H9 (cell line): ENCODE measurements around the gene RASGRF2. TPM values are rescaled to one million over a fixed set of nuclear protein-coding genes. Genes with fewer than 3 reads are reported as not detected.

Experiments
- DNase-seq: peaks from one replicate; pipeline ENCODE4 v3.0.0-alpha.2; 2017
- H2AFZ ChIP-seq: one replicate; pipeline ENCODE4 v1.6.1; 2013; ENCODE audit warnings: mild to moderate bottlenecking, low read length, control low read depth, moderate library complexity
- H2AK5ac ChIP-seq: 2 replicates; pipeline ENCODE4 v1.6.1; 2013; ENCODE audit warnings: low read length, control low read depth, mixed read lengths; ENCODE audit not compliant: insufficient read length
- H2BK120ac ChIP-seq: one replicate; pipeline ENCODE4 v1.6.1; 2013; ENCODE audit warnings: low read depth, mild to moderate bottlenecking, low read length, control low read depth, inconsistent platforms; ENCODE audit not compliant: poor library complexity, severe bottlenecking
- H2BK12ac ChIP-seq: 2 replicates; pipeline ENCODE4 v1.6.1; 2013; ENCODE audit warnings: low read length, control low read depth, mixed read lengths, low read depth; ENCODE audit not compliant: insufficient read length
- H2BK15ac ChIP-seq: 2 replicates; pipeline ENCODE4 v1.6.1; 2013; ENCODE audit warnings: low read depth, low read length, control low read depth
- H2BK20ac ChIP-seq: one replicate; pipeline ENCODE4 v1.6.1; 2013; ENCODE audit warnings: low read depth, mild to moderate bottlenecking, low read length, control low read depth, inconsistent platforms; ENCODE audit not compliant: poor library complexity, severe bottlenecking
- H2BK5ac ChIP-seq: 2 replicates; pipeline ENCODE4 v1.6.1; 2013; ENCODE audit warnings: low read length, control low read depth, mixed read lengths; ENCODE audit not compliant: insufficient read length
- H3K14ac ChIP-seq: 2 replicates; pipeline ENCODE4 v1.6.1; 2013; ENCODE audit warnings: low read length, control low read depth; ENCODE audit not compliant: insufficient read depth
- H3K18ac ChIP-seq: 2 replicates; pipeline ENCODE4 v1.6.1; 2013; ENCODE audit warnings: low read depth, mild to moderate bottlenecking, mixed read lengths, low read length, control low read depth; ENCODE audit not compliant: insufficient read length
- H3K23ac ChIP-seq: 2 replicates; pipeline ENCODE4 v1.6.1; 2013; ENCODE audit warnings: low read length, control low read depth, mixed read lengths, low read depth; ENCODE audit not compliant: insufficient read length
- H3K23me2 ChIP-seq: 2 replicates; pipeline ENCODE4 v1.6.1; 2013; ENCODE audit warnings: low read depth, mild to moderate bottlenecking, mixed read lengths, low read length, control low read depth; ENCODE audit not compliant: insufficient read length, poor library complexity, severe bottlenecking
- H3K27ac ChIP-seq: 2 replicates; pipeline ENCODE4 v1.5.1; 2013; ENCODE audit warnings: low read length, control low read depth, mixed read lengths, low read depth; ENCODE audit not compliant: insufficient read length
- H3K27me3 ChIP-seq: 2 replicates; pipeline ENCODE4 v1.6.1; 2013; ENCODE audit warnings: low read length, control low read depth, inconsistent platforms; ENCODE audit not compliant: insufficient read depth
- H3K4ac ChIP-seq: 2 replicates; pipeline ENCODE4 v1.6.1; 2013; ENCODE audit warnings: low read depth, mild to moderate bottlenecking, control low read depth, inconsistent platforms, low read length, moderate library complexity
- H3K4me1 ChIP-seq: 2 replicates; pipeline ENCODE4 v1.6.1; 2013; ENCODE audit warnings: low read length, control low read depth, inconsistent platforms; ENCODE audit not compliant: insufficient read depth
- H3K4me2 ChIP-seq: 2 replicates; pipeline ENCODE4 v1.6.1; 2013; ENCODE audit warnings: low read length, control low read depth, mixed read lengths; ENCODE audit not compliant: insufficient read length, insufficient read depth
- H3K56ac ChIP-seq: 2 replicates; pipeline ENCODE4 v1.6.1; 2013; ENCODE audit warnings: low read depth, mild to moderate bottlenecking, mixed read lengths, low read length, control low read depth; ENCODE audit not compliant: insufficient read length
- H3K79me1 ChIP-seq: 2 replicates; pipeline ENCODE4 v1.6.1; 2013; ENCODE audit warnings: low read depth, mild to moderate bottlenecking, moderate library complexity, low read length, control low read depth, inconsistent platforms; ENCODE audit not compliant: insufficient read depth, poor library complexity, severe bottlenecking
- H3K79me2 ChIP-seq: 2 replicates; pipeline ENCODE4 v1.6.1; 2013; ENCODE audit warnings: low read length, control low read depth, inconsistent platforms; ENCODE audit not compliant: insufficient read depth
- H3K9ac ChIP-seq: 2 replicates; pipeline ENCODE4 v1.6.1; 2013; ENCODE audit warnings: low read length, control low read depth, mixed read lengths; ENCODE audit not compliant: insufficient read length; ENCODE audit errors: extremely low read depth
- H3K9me3 ChIP-seq: one replicate; pipeline ENCODE4 v1.6.1; 2013; ENCODE audit warnings: low read depth, low read length, inconsistent platforms; ENCODE audit not compliant: control insufficient read depth
- H3T11ph ChIP-seq: one replicate; pipeline ENCODE4 v1.6.1; 2013; ENCODE audit warnings: mild to moderate bottlenecking, low read length, control low read depth, inconsistent platforms
- H4K20me1 ChIP-seq: one replicate; pipeline ENCODE4 v1.6.1; 2013; ENCODE audit not compliant: control insufficient read depth, insufficient read length, insufficient read depth
- H4K5ac ChIP-seq: 2 replicates; pipeline ENCODE4 v1.6.1; 2013; ENCODE audit warnings: low read depth, mild to moderate bottlenecking, mixed read lengths, low read length, control low read depth; ENCODE audit not compliant: insufficient read length
- H4K8ac ChIP-seq: replicated peaks from 2 replicates; pipeline ENCODE4 v1.6.1; 2013; ENCODE audit warnings: low read length, control low read depth, mixed read lengths, low read depth; ENCODE audit not compliant: insufficient read length
- H4K91ac ChIP-seq: 2 replicates; pipeline ENCODE4 v1.6.1; 2013; ENCODE audit warnings: low read depth, mild to moderate bottlenecking, moderate library complexity, mixed read lengths, low read length, control low read depth; ENCODE audit not compliant: insufficient read length
- H3K27ac Mint-ChIP-seq, 3 experiments: 2 replicates in 2 of 3; 3 replicates in 1 of 3; pipeline ENCODE4 v1.8.0; 2020 to 2021; ENCODE audit warnings: mixed read lengths in 3 of 3, mild to moderate bottlenecking in 1 of 3, moderate library complexity in 1 of 3
- H3K27me3 Mint-ChIP-seq: 2 replicates; pipeline ENCODE4 v1.8.0; 2021; ENCODE audit warnings: low read depth, mild to moderate bottlenecking, moderate library complexity, mixed read lengths
- H3K36me3 Mint-ChIP-seq, 3 experiments: 2 replicates in 2 of 3; 3 replicates in 1 of 3; pipeline ENCODE4 v1.8.0; 2020 to 2021; ENCODE audit warnings: low read depth in 3 of 3, mixed read lengths in 3 of 3; ENCODE audit not compliant: insufficient read depth in 1 of 3
- H3K4me1 Mint-ChIP-seq, 2 experiments: 2 replicates each; pipeline ENCODE4 v1.8.0; 2020; ENCODE audit warnings: mixed read lengths in 2 of 2
- H3K4me3 Mint-ChIP-seq, 2 experiments: 2 replicates in 1 of 2; 3 replicates in 1 of 2; pipeline ENCODE4 v1.8.0; 2020 to 2021; ENCODE audit warnings: mild to moderate bottlenecking in 2 of 2, mixed read lengths in 2 of 2, moderate library complexity in 1 of 2
- H3K9me3 Mint-ChIP-seq, 2 experiments: 2 replicates in 1 of 2; 3 replicates in 1 of 2; pipeline ENCODE4 v1.8.0; 2020; ENCODE audit warnings: mild to moderate bottlenecking in 2 of 2, mixed read lengths in 2 of 2, moderate library complexity in 1 of 2
- WGBS: extraction: QIAGEN DNeasy Blood & Tissue Kit; methylation state at CpG from one replicate; pipeline ENCODE4 v1.1.7; 2013; ENCODE audit warnings: missing lambda C conversion rate, low lambda C conversion rate, mixed read lengths; ENCODE audit not compliant: insufficient read length; ENCODE audit errors: extremely low coverage; 5-methylcytosine and 5-hydroxymethylcytosine counted together
- total RNA-seq: library from RNA; stranded (reverse); gene quantifications from 2 replicates; pipeline ENCODE4 v1.2.1, GENCODE V29; 2021
- TF ChIP-seq, protein P1 (sequence below): fragments of 200-600 bp; sonication (generic); conservative IDR thresholded peaks from 3 replicates; pipeline ENCODE4 v1.8.0; 2021; ENCODE audit warnings: antibody characterized with exemption, mild to moderate bottlenecking

Gene RASGRF2
- total RNA-seq, 1 experiment from 2014 or later, result 13.5 TPM

GRCh38 chr5:81235287-81236072, 275.3 kb downstream of the RASGRF2 start:
- H3K27me3 ChIP-seq, result no peaks in the 10 kb centered on the region
- peaks cover 3% of the 10 kb centered on the region for H3K23me2 ChIP-seq
- H3K14ac ChIP-seq, result no peak overlapping the region
- H3K4ac ChIP-seq, result no peak overlapping the region
- no peak overlapping the region for H2AK5ac ChIP-seq
- no peak for DNase-seq
- H3K9me3 ChIP-seq, result no peaks in the 10 kb centered on the region
- H4K8ac ChIP-seq, result no peak overlapping the region
- peaks cover 3% of the 10 kb centered on the region for H4K20me1 ChIP-seq
- no peak overlapping the region for H3T11ph ChIP-seq
- H3K4me3 Mint-ChIP-seq, result no peak overlapping the region
- TF ChIP-seq, protein P1, sequence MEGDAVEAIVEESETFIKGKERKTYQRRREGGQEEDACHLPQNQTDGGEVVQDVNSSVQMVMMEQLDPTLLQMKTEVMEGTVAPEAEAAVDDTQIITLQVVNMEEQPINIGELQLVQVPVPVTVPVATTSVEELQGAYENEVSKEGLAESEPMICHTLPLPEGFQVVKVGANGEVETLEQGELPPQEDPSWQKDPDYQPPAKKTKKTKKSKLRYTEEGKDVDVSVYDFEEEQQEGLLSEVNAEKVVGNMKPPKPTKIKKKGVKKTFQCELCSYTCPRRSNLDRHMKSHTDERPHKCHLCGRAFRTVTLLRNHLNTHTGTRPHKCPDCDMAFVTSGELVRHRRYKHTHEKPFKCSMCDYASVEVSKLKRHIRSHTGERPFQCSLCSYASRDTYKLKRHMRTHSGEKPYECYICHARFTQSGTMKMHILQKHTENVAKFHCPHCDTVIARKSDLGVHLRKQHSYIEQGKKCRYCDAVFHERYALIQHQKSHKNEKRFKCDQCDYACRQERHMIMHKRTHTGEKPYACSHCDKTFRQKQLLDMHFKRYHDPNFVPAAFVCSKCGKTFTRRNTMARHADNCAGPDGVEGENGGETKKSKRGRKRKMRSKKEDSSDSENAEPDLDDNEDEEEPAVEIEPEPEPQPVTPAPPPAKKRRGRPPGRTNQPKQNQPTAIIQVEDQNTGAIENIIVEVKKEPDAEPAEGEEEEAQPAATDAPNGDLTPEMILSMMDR, result no peak
- H2AFZ ChIP-seq, result no peak overlapping the region
- no peak overlapping the region for H3K23ac ChIP-seq
- H3K9ac ChIP-seq, result no peak overlapping the region
- no peaks in the 10 kb centered on the region; a peak in 1 of 5 replicates for H3K9me3 Mint-ChIP-seq
- no peak overlapping the region for H3K27ac ChIP-seq
- H4K91ac ChIP-seq, result no peak overlapping the region
- no peak overlapping the region for H3K4me2 ChIP-seq
- H3K79me2 ChIP-seq, result no peaks in the 10 kb centered on the region
- peaks cover 0 to 16% (median 9%) of the 10 kb centered on the region in 3 experiments; a peak in 6 of 7 replicates for H3K36me3 Mint-ChIP-seq
- no peak overlapping the region for H3K18ac ChIP-seq
- no peak overlapping the region for H2BK12ac ChIP-seq
- peaks cover 23% of the 10 kb centered on the region in 2 experiments for H3K4me1 Mint-ChIP-seq
- H3K27me3 Mint-ChIP-seq, result no peaks in the 10 kb centered on the region
- WGBS, result no CpG with 5 or more reads among the region's 10 CpGs
- no peak overlapping the region for H2BK20ac ChIP-seq
- H3K4me1 ChIP-seq, result peaks cover 3% of the 10 kb centered on the region; the same call in 1 of the 2 replicates
- H3K79me1 ChIP-seq, result no peaks in the 10 kb centered on the region
- no peak overlapping the region for H2BK15ac ChIP-seq
- no peak overlapping the region for H2BK5ac ChIP-seq
- no peak overlapping the region; a peak in 1 of 7 replicates for H3K27ac Mint-ChIP-seq
- no peak overlapping the region for H2BK120ac ChIP-seq
- H3K56ac ChIP-seq, result no peak overlapping the region
- H4K5ac ChIP-seq, result no peak overlapping the region
